Upper lobe of right lung (tissue), 1 donor: Measurements from ENCODE around the gene BAD. TPM values are rescaled to one million over a fixed set of nuclear protein-coding genes. Genes with fewer than 3 reads are reported as not detected.

Source experiments
- ATAC-seq: fragments of 200-7000 bp; cut with Tn5 transposase; one replicate; pipeline ENCODE4 v1.9.1; 2020; ENCODE audit warnings: mild to moderate bottlenecking, moderate library complexity
- DNase-seq: peaks from one replicate; pipeline ENCODE4 v3.0.0-alpha.2; 2020
- H3K27ac ChIP-seq: fragments of 200-600 bp; one replicate; pipeline ENCODE4 v1.8.0; 2022
- H3K27me3 ChIP-seq: fragments of 200-600 bp; one replicate; pipeline ENCODE4 v1.8.0; 2022; ENCODE audit warnings: mild to moderate bottlenecking
- H3K36me3 ChIP-seq: fragments of 200-600 bp; one replicate; pipeline ENCODE4 v1.8.0; 2022
- H3K4me1 ChIP-seq: fragments of 200-600 bp; one replicate; pipeline ENCODE4 v1.8.0; 2022
- H3K4me3 ChIP-seq: fragments of 200-600 bp; one replicate; pipeline ENCODE4 v1.8.0; 2022; ENCODE audit warnings: mild to moderate bottlenecking
- H3K9me3 ChIP-seq: fragments of 200-600 bp; one replicate; pipeline ENCODE4 v1.8.0; 2022
- intact Hi-C: fragments of 100-400 bp; cut with DNase I; formaldehyde crosslinking; loops from one replicate; pipeline ENCODE4 v1.11.0; 2022
- total RNA-seq: library from RNA; stranded (reverse); fragmentation: NEBNext Ultra II Directional; extraction: Animal tissue kit (Norgen Biotek cat#: 25700); gene quantifications from one replicate; pipeline ENCODE4 v1.2.1, GENCODE V29; 2021
- TF ChIP-seq, protein P1 (sequence below): fragments of 200-600 bp; IDR thresholded peaks from one replicate; pipeline ENCODE4 v1.8.0; 2022; ENCODE audit warnings: antibody characterized with exemption
- donor health status: DM: no; HTN: yes; CAD: no; lungs with severe emphysema.

BAD gene
- total RNA-seq, 1 donor from 2014 or later, result 58.9 TPM

DNA sequence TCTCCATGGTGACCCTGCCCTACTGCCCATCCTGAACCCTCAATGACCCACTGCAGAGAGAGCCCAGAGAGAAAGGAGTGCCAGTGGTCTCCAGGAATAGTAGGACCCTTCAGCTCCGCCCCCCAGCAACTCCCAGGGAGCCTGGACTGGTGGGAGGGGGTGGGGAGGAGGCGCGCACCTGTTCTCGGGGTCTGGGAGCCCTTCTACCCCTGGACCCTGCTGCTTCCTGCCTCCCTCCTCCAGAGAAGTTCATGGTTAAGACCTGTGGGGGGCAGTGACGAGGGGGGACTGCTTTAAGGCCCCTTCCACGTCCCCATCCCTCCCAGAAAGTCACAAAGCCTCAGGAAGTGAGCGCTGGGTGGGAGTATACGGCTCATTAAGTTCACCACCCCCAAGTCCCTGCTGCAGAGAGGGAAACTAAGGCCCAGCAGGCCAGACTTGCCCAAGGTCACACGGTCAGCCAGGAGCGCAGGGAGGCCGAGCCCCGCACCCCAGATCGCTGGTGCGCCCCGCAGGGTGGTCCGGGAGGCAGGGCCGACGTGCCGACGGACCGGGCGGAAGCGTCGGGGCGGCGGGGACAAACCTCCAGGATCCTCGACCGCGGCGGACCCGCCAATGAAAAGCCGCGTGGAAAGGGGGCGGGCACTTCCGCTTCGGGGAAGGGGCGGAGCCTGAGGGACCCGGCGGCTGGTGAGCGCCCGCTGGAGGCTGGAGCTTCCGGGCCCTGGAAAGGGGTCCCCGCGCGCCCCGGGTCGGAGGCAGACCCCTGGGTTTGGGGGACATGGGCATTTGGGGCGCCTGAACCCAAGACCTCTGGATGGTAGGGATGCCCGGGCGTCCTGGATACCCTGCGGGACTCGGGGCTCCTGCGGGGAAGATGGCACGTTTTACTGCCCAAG lies 58.6 kb downstream of the BAD start, which contains the start of the genes NUDT22 and TRPT1:
TSS of gene NUDT22 (plus strand) at position 667 of the 899 bp plus-strand sequence. CDS start 379 bp downstream, outside the sequence.
TSS of gene TRPT1 (minus strand) at position 579 of the 899 bp plus-strand sequence. CDS start at position 253, 326 bp downstream.
- intact Hi-C loops, result no loop called here
- peaks cover 35% of the 10 kb centered on the region for H3K4me1 ChIP-seq
- H3K4me3 ChIP-seq, result peak within 1 kb of the TSS; percentile 96
- H3K27me3 ChIP-seq, result no peaks in the 10 kb centered on the region
- peak; percentile 96 for DNase-seq
- H3K36me3 ChIP-seq, result peaks cover 25% of the 10 kb centered on the region
- ATAC-seq, result peak; percentile 87
- H3K27ac ChIP-seq, result peak within 1 kb of the TSS; percentile 93
- TF ChIP-seq, protein P1, sequence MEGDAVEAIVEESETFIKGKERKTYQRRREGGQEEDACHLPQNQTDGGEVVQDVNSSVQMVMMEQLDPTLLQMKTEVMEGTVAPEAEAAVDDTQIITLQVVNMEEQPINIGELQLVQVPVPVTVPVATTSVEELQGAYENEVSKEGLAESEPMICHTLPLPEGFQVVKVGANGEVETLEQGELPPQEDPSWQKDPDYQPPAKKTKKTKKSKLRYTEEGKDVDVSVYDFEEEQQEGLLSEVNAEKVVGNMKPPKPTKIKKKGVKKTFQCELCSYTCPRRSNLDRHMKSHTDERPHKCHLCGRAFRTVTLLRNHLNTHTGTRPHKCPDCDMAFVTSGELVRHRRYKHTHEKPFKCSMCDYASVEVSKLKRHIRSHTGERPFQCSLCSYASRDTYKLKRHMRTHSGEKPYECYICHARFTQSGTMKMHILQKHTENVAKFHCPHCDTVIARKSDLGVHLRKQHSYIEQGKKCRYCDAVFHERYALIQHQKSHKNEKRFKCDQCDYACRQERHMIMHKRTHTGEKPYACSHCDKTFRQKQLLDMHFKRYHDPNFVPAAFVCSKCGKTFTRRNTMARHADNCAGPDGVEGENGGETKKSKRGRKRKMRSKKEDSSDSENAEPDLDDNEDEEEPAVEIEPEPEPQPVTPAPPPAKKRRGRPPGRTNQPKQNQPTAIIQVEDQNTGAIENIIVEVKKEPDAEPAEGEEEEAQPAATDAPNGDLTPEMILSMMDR, result no peak
- H3K9me3 ChIP-seq, result no peaks in the 10 kb centered on the region

DNA sequence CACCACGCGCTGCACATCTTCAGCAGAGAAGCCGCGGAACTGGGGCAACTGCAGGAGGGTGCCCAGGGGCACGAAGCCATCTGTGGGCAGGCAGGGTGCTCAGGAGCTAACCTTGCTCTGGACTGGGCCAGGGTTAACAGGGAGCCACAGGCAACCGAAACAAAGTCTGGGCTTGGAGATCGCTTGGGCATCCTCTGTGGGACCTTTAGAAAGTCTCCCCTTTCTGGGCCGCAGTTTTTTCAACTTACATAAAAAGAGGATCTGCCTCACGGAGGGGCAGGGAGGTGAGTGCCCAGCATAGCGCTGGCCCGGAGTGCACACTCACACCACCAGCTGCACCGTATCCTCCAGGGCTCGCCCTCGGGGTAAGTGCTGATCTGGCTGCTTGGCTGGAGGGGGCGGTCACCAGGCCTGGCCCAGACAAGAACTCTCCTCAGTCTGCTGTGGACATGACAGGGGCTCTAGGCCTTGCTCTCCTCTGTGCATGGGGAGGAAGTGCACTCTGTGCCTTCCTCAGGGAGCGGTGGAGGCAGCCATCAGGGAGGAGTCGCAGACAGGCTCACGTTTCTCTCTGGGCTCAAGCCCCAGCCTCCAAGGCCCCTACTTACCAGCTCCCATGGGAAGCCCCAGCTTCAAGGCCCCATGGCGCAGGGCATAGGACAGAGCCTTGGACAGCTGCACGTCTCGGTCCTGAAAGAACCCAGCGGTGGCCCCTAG lies 59.4 kb downstream of the BAD start:
- peaks cover 35% of the 10 kb centered on the region for H3K4me1 ChIP-seq
- peak overlapping the region; percentile 93 for H3K27ac ChIP-seq
- no peaks in the 10 kb centered on the region for H3K27me3 ChIP-seq
- peaks cover 31% of the 10 kb centered on the region for H3K36me3 ChIP-seq
- TF ChIP-seq, protein P1, result no peak
- intact Hi-C loops, result no loop called here
- peak overlapping the region; percentile 96 for H3K4me3 ChIP-seq
- no peaks in the 10 kb centered on the region for H3K9me3 ChIP-seq
- no peak for ATAC-seq
- DNase-seq, result peak; percentile 69

DNA sequence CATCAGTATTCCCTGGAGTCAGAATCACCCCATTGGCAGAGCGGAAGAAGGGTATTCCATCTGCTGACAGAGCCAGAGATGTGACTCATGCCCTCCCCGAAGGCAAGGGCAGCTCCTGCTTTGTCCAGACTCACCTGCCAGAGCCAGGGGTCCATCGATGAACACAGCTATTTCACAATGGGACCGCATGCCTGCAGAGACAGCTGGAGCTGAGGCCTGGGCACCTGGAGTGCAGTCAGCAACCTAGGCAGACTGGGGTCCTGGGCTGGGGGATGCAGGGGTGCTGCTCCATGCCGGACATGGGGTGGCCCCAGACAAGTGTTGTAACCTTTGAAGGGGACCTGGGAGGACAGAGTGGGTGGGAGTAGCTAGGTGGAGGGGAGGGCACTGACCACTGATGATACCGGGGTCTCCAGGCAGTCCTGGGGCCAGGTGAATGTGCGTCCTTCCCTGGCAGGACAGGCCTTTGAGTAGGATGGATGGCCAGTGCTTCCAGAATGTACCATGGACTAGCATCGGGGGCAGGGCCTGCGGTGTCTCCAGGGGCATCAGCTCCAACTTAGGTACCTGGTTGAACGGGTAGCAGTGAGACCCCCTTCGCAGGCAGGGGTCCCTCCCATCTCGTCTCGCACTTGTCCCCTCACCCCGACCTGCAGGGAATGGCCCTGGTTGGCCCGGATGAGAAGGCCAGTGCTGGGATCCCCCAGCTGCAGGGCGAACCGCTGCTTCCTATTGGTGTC lies 60.1 kb downstream of the BAD start:
- Histone ChIP-seq H3K27ac (no peak overlapping the region), H3K4me1 (peaks cover 27% of the 10 kb centered on the region), H3K27me3 (no peaks in the 10 kb centered on the region), H3K4me3 (no peak overlapping the region), H3K36me3 (peaks cover 39% of the 10 kb centered on the region), H3K9me3 (no peaks in the 10 kb centered on the region)
- TF ChIP-seq, protein P1, result no peak
- no peak for ATAC-seq
- intact Hi-C loops, result no loop called here
- no peak for DNase-seq

DNA sequence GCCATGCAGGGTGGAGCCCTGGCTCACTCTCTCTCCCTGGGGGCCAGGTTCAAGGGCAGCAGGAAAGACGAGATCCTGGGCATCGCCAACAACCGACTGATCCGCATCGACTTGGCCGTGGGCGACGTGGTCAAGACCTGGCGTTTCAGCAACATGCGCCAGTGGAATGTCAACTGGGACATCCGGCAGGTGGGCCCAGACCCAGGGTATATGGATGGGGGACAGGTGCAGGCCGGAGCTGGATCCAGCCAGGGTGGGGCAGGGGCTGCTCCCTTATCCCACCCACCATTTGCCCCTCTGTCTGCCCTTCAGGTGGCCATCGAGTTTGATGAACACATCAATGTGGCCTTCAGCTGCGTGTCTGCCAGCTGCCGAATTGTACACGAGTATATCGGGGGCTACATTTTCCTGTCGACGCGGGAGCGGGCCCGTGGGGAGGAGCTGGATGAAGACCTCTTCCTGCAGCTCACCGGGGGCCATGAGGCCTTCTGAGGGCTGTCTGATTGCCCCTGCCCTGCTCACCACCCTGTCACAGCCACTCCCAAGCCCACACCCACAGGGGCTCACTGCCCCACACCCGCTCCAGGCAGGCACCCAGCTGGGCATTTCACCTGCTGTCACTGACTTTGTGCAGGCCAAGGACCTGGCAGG lies 61.3 kb downstream of the BAD start:
- ATAC-seq (no peak), DNase-seq (peak; percentile 63)
- Histone ChIP-seq H3K9me3 (no peaks in the 10 kb centered on the region), H3K4me3 (no peak overlapping the region), H3K4me1 (peaks cover 23% of the 10 kb centered on the region), H3K27me3 (no peaks in the 10 kb centered on the region), H3K27ac (no peak overlapping the region), H3K36me3 (peaks cover 45% of the 10 kb centered on the region)
- intact Hi-C loops, result no loop called here
- TF ChIP-seq, protein P1, result no peak

DNA sequence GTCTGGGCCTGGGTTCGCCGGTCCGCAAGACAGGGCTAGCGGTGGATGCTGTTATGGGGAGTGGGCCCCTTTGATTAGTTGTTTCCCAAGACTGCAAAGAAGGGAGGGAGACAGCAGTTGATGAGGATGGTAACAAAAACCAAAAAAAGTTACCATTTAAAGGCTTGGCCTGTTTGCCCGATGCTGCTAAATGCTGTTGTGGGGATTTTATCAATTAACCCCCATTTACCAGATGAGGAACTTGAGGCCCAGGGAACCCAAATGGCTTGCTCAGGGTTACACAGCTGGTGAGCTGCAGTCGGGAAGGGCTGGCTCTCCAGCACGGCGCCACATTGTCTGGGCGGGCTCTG lies 61.8 kb downstream of the BAD start:
- Histone ChIP-seq H3K27me3 (no peaks in the 10 kb centered on the region), H3K4me3 (no peak overlapping the region), H3K4me1 (peaks cover 18% of the 10 kb centered on the region), H3K27ac (no peak overlapping the region), H3K36me3 (peaks cover 45% of the 10 kb centered on the region), H3K9me3 (no peaks in the 10 kb centered on the region)
- intact Hi-C loops, result no loop called here
- ATAC-seq (no peak), DNase-seq (no peak)
- TF ChIP-seq, protein P1, result no peak
